Osteoblast (primary cell): ENCODE measurements around the gene ADARB2. TPM values are rescaled to one million over a fixed set of nuclear protein-coding genes. Genes with fewer than 3 reads are reported as not detected.

Source experiments
- DNase-seq: peaks from one replicate; pipeline ENCODE4 v3.0.0; 2011; ENCODE audit warnings: low spot score, mixed read lengths; ENCODE audit not compliant: insufficient read length; ENCODE audit errors: missing footprints
- H2AFZ ChIP-seq: 2 replicates; pipeline ENCODE4 v1.6.0; 2011; ENCODE audit warnings: mild to moderate bottlenecking, low read length
- H3K27ac ChIP-seq: 2 replicates; pipeline ENCODE4 v1.5.1; 2011; ENCODE audit warnings: mild to moderate bottlenecking, low read depth, low read length, moderate library complexity
- H3K27me3 ChIP-seq: 2 replicates; pipeline ENCODE4 v1.6.0; 2012; ENCODE audit warnings: mild to moderate bottlenecking, control low read depth, inconsistent platforms, low read length, moderate library complexity; ENCODE audit not compliant: insufficient read depth
- H3K36me3 ChIP-seq: 2 replicates; pipeline ENCODE4 v1.5.1; 2011; ENCODE audit warnings: mild to moderate bottlenecking, low read length, control low read depth, moderate library complexity; ENCODE audit not compliant: insufficient read depth
- H3K4me1 ChIP-seq: 2 replicates; pipeline ENCODE4 v1.5.1; 2011; ENCODE audit warnings: mild to moderate bottlenecking, low read length, control low read depth, moderate library complexity; ENCODE audit not compliant: insufficient read depth
- H3K4me2 ChIP-seq: 2 replicates; pipeline ENCODE4 v1.6.0; 2011; ENCODE audit warnings: mild to moderate bottlenecking, low read length; ENCODE audit not compliant: insufficient read depth
- H3K4me3 ChIP-seq: fragments of 200-600 bp; sonication (generic); 3 replicates; pipeline ENCODE4 v1.5.1; 2012; ENCODE audit warnings: mild to moderate bottlenecking, low read length, inconsistent platforms; ENCODE audit not compliant: insufficient read depth
- H3K79me2 ChIP-seq: 2 replicates; pipeline ENCODE4 v1.6.0; 2012; ENCODE audit warnings: mild to moderate bottlenecking, low read length, control low read depth, inconsistent platforms; ENCODE audit not compliant: insufficient read depth
- H3K9me3 ChIP-seq: 2 replicates; pipeline ENCODE4 v1.5.1; 2011; ENCODE audit warnings: low read depth, low read length, control low read depth
- H4K20me1 ChIP-seq: 2 replicates; pipeline ENCODE4 v1.6.0; 2012; ENCODE audit warnings: mild to moderate bottlenecking, low read length, control low read depth; ENCODE audit not compliant: insufficient read depth
- total RNA-seq: library from RNA; depleted of rRNA; stranded (reverse); fragments of >200 nt; gene quantifications from 2 replicates; pipeline ENCODE4 v1.2.3, GENCODE V29; 2012
- TF ChIP-seq, protein P1 (sequence below): IDR thresholded peaks from 2 replicates; pipeline ENCODE4 v1.5.1; 2011; ENCODE audit warnings: mild to moderate bottlenecking, low read depth, low read length, moderate library complexity; ENCODE audit errors: extremely low read depth

ADARB2 gene
- total RNA-seq, 1 donor = not detected

DNA sequence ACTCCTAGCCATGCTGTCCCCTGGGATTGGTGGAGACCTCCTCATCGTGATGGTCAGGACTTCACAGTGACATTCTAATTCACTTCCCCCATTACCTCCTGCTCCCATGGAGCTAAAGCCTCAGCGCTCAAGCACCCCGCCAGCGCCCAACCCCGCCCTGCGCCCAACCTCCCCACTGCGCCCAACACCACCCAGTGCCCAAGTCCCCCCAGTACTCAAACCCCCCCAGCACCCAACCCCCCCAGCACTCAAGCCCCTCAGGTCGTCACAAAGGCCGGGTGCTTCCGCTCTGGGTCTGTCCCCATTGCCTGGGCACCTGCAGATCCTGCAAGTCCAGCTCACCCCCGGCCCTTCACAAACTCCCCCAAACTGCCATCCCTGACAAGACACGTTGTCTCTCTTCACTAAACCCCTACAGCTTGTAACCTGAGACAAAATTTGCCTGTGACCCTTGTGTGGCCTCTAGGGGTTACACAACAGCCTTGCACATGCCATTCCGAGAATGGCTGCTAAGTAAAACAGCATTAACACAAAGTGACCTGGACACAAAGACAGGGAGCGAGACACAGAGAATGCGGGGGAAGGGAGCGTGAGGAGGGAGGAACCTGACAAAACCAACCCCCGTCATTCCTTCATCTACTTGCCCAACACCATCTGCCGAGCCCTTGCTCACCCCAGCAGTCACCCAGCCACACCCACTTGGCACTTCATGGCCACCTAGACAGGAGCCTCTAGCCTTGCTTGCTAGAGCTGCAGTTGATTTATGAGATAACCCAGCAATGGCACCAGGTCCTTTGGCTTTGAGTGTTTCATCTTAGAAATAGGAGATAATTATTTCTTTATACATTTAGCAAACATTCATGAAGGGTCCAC, 107.8 kb downstream of the ADARB2 start:
- TF ChIP-seq, protein P1, sequence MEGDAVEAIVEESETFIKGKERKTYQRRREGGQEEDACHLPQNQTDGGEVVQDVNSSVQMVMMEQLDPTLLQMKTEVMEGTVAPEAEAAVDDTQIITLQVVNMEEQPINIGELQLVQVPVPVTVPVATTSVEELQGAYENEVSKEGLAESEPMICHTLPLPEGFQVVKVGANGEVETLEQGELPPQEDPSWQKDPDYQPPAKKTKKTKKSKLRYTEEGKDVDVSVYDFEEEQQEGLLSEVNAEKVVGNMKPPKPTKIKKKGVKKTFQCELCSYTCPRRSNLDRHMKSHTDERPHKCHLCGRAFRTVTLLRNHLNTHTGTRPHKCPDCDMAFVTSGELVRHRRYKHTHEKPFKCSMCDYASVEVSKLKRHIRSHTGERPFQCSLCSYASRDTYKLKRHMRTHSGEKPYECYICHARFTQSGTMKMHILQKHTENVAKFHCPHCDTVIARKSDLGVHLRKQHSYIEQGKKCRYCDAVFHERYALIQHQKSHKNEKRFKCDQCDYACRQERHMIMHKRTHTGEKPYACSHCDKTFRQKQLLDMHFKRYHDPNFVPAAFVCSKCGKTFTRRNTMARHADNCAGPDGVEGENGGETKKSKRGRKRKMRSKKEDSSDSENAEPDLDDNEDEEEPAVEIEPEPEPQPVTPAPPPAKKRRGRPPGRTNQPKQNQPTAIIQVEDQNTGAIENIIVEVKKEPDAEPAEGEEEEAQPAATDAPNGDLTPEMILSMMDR = no peak
- H3K4me2 ChIP-seq = no peak overlapping the region
- H2AFZ ChIP-seq = no peak overlapping the region
- no peaks in the 10 kb centered on the region for H3K9me3 ChIP-seq
- no peak overlapping the region for H3K27ac ChIP-seq
- no peaks in the 10 kb centered on the region for H3K27me3 ChIP-seq
- H3K36me3 ChIP-seq = no peaks in the 10 kb centered on the region
- H3K4me3 ChIP-seq = no peak overlapping the region
- no peaks in the 10 kb centered on the region for H3K4me1 ChIP-seq
- no peaks in the 10 kb centered on the region for H3K79me2 ChIP-seq
- DNase-seq = no peak
- H4K20me1 ChIP-seq = no peaks in the 10 kb centered on the region

DNA sequence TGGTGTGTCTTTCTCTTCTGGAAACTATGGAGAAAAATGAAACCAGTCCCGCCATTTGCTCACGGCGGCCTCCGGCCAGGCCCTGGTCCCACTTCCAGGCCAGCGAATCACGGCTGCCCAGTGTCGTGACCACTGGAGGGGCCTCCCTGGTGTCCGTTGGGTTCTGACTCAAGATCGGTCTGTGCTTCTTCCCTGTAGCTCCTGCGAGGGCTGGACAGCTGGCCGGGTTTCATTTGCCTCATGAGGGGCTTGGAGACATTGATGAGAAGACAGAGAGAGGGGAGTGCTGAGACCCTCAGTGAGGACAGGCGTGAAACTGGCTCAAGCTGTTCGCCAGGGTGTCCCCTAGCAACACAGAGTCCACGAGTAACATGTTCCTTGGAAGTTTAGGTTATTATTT, 108.6 kb downstream of the ADARB2 start:
- Histone ChIP-seq H3K4me2 (no peak overlapping the region), H3K36me3 (no peaks in the 10 kb centered on the region), H3K79me2 (no peaks in the 10 kb centered on the region), H3K27me3 (no peaks in the 10 kb centered on the region), H3K9me3 (no peaks in the 10 kb centered on the region), H3K4me3 (no peak overlapping the region), H3K4me1 (no peaks in the 10 kb centered on the region), H4K20me1 (no peaks in the 10 kb centered on the region), H2AFZ (no peak overlapping the region), H3K27ac (no peak overlapping the region)
- DNase-seq = no peak
- TF ChIP-seq, protein P1 = no peak

DNA sequence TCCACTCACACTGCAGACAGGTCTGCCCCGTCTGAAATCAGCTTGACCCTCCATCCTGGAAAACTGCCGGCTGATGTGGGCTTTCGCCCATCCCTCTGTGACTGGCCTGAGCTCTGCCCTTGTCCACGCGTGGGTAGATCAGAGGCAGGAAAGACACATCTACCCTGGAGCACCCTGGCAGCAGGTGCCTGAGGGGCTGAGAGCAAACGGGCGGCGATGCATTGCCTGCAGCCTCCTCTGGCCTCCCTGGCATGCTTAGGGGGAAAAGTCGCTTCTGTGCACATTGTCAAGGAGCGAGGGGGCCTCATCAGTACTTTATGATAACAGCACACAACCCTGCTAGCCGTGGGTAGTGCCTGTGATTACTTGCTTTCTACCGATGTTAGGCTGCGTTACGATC, 109.4 kb downstream of the ADARB2 start:
- no peaks in the 10 kb centered on the region for H3K27me3 ChIP-seq
- H3K27ac ChIP-seq = no peak overlapping the region
- no peaks in the 10 kb centered on the region for H3K79me2 ChIP-seq
- no peaks in the 10 kb centered on the region for H3K36me3 ChIP-seq
- no peak overlapping the region for H3K4me2 ChIP-seq
- TF ChIP-seq, protein P1 = no peak
- H4K20me1 ChIP-seq = no peaks in the 10 kb centered on the region
- H3K4me3 ChIP-seq = no peak overlapping the region
- H3K4me1 ChIP-seq = no peaks in the 10 kb centered on the region
- no peak overlapping the region for H2AFZ ChIP-seq
- DNase-seq = no peak
- H3K9me3 ChIP-seq = no peaks in the 10 kb centered on the region

DNA sequence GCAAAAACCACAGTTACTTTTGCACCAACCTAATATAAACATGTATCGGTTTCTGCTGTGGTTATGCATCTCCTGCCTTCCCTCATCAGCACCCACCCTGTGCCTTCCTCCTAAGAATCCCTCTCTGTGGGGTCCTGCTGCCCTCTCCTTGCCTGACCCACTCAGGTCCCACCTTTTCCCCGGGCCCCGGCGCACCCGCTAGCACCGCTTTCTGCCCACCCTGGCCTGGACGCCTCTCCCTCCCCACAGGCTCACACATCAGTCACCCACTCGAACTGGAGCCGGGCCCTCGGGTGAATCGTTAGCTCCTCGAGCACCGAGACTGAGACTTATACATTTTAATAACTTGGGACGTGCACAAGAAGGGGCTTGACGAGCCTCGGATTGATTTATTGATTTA, 110.5 kb downstream of the ADARB2 start:
- DNase-seq = no peak

More for the DNA sequence above, 110.5 kb downstream of the ADARB2 start:
- Histone ChIP-seq H3K27ac (no peak overlapping the region), H4K20me1 (no peaks in the 10 kb centered on the region), H3K79me2 (no peaks in the 10 kb centered on the region), H3K36me3 (no peaks in the 10 kb centered on the region), H3K4me2 (no peak overlapping the region), H2AFZ (no peak overlapping the region), H3K27me3 (no peaks in the 10 kb centered on the region), H3K4me3 (no peak overlapping the region), H3K4me1 (no peaks in the 10 kb centered on the region), H3K9me3 (no peaks in the 10 kb centered on the region)
- TF ChIP-seq, protein P1 = no peak
